ENCODE results near the gene PSAP. TPM values are rescaled to one million over a fixed set of nuclear protein-coding genes. Genes with fewer than 3 reads are reported as not detected.

Gene PSAP
- total and polyA plus RNA-seq, 2 donors from 2014 or later = 1,082 to 1,249 TPM

DNA sequence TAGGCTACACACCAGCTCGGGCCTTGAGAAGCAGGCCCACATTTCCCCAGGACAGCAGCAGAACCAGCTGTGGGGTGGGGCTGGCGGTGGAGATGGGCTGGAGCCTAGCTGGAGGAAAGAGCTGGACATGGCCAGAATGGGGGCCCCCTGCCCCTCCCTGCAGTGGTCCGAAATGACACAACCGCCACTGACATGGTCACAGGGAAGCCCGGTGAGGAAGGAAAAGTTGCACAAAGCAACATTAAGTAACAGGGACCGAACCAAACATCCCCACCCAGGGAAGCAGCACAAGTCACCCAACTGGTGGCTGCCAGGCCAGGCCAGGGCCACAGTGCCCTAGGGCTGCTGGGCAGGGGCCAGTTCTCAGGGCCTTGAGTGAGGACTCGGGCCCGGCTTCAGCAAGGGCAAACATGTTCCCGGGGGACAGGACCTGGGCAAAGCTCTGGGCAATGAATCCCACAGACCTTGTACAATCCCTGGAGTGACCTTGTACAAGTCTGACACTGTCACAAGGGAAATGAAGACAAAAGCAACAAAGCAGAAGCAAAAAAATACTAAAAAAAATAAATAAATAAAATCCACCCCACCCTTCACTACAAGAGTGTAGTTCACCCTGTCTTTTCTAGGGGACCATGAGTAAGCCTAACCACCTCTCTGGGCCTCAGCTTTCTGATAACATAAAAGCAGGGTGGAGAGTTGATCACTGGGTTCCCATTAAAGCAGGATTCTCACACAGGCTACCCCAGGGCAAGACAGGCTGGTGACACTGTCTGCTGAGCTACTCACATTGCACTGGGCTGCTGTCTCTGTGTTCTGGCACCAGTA lies 33.0 kb downstream of the PSAP start:
- Histone ChIP-seq H3K27ac (ENCODE audit: low read depth in 2 of 2, low read length in 2 of 2) (no peak overlapping the region), H3K4me1 (ENCODE audit: control insufficient read depth in 2 of 3, insufficient read depth in 2 of 3, low read depth in 1 of 3, low read length in 3 of 3) (no peaks in the 10 kb centered on the region), H3K9ac (ENCODE audit: low read length in 3 of 3) (no peak overlapping the region), H3K36me3 (ENCODE audit: control insufficient read depth in 2 of 3, insufficient read depth in 3 of 3, low read length in 3 of 3) (peaks cover 9 to 63% (median 51%) of the 10 kb centered on the region in 3 donors), H3K4me3 (ENCODE audit: low read length in 3 of 3) (no peak overlapping the region), H3K27me3 (ENCODE audit: control insufficient read depth, insufficient read depth, low read length) (no peaks in the 10 kb centered on the region), H3K9me3 (ENCODE audit: control insufficient read depth in 2 of 3, insufficient read depth in 1 of 3, low read length in 3 of 3) (no peaks in the 10 kb centered on the region)
- TF ChIP-seq, protein P1, sequence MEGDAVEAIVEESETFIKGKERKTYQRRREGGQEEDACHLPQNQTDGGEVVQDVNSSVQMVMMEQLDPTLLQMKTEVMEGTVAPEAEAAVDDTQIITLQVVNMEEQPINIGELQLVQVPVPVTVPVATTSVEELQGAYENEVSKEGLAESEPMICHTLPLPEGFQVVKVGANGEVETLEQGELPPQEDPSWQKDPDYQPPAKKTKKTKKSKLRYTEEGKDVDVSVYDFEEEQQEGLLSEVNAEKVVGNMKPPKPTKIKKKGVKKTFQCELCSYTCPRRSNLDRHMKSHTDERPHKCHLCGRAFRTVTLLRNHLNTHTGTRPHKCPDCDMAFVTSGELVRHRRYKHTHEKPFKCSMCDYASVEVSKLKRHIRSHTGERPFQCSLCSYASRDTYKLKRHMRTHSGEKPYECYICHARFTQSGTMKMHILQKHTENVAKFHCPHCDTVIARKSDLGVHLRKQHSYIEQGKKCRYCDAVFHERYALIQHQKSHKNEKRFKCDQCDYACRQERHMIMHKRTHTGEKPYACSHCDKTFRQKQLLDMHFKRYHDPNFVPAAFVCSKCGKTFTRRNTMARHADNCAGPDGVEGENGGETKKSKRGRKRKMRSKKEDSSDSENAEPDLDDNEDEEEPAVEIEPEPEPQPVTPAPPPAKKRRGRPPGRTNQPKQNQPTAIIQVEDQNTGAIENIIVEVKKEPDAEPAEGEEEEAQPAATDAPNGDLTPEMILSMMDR (IDR thresholded peaks at IDR 0.05; ENCODE audit: borderline replicate concordance, extremely low read depth, insufficient read depth) = no peak
- FAIRE-seq = no peak
- no peak for DNase-seq
- intact Hi-C loops (cut with DNase I) = no loop called here

DNA sequence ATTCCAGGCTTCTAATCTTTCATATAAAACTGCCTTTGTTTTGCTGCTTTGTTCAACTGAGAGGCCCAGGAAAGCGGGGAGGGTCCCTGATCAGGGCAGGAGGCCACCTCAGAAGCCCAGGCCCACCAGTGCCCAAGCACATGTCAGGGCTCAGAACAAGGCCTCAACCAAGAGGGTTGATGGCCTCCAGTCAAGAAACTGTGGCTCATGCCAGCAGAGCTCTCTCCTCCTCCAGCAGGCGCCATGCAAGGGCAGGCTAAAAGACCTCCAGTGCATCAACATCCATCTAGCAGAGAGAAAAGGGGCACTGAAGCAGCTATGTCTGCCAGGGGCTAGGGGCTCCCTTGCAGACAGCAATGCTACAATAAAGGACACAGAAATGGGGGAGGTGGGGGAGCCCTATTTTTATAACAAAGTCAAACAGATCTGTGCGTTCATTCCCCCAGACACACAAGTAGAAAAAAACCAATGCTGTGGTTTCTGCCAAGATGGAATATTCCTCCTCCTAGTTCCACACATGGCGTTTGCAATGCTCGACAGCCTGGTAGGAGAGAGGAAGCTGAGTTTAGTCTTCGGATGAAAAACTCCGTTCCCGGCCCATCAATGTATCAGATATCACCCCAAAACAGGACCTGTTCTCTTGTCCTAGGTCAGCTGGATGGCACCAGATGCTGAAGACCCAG lies 34.0 kb downstream of the PSAP start:
- no peak overlapping the region for H3K9ac ChIP-seq (ENCODE audit: low read length in 3 of 3)
- intact Hi-C loops (cut with DNase I) = no loop called here

DNA sequence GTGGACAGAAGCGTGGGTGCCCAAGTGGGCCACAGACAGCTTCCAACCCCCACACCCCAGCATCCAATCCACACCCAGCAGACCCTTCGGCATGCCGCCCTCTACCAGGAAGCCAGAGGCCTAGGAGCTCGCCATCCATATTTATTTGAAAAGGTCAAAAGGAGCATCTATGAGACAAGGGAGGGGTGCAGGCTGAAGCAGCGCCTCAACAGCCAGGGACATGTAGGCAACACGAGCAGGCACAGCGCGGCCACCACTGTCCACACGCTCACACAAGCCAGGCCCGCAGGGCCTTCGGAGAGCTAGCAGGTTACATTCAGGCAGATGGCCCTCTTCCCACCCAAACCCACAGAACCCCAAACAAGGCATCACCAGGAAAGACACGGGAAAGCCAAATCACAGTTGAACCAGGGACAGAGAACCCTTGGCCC lies 34.6 kb downstream of the PSAP start:
- Histone ChIP-seq H3K27ac (ENCODE audit: low read depth in 2 of 2, low read length in 2 of 2) (no peak overlapping the region), H3K27me3 (ENCODE audit: control insufficient read depth, insufficient read depth, low read length) (no peaks in the 10 kb centered on the region), H3K9ac (ENCODE audit: low read length in 3 of 3) (no peak overlapping the region), H3K9me3 (ENCODE audit: control insufficient read depth in 2 of 3, insufficient read depth in 1 of 3, low read length in 3 of 3) (no peaks in the 10 kb centered on the region), H3K36me3 (ENCODE audit: control insufficient read depth in 2 of 3, insufficient read depth in 3 of 3, low read length in 3 of 3) (peaks cover 6 to 52% (median 38%) of the 10 kb centered on the region in 3 donors), H3K4me3 (ENCODE audit: low read length in 3 of 3) (no peak overlapping the region), H3K4me1 (ENCODE audit: control insufficient read depth in 2 of 3, insufficient read depth in 2 of 3, low read depth in 1 of 3, low read length in 3 of 3) (peaks cover 0 to 8% (median 0%) of the 10 kb centered on the region in 3 donors)
- no peak for FAIRE-seq
- intact Hi-C loops (cut with DNase I) = no loop called here
- no peak for DNase-seq
- TF ChIP-seq, protein P1 (IDR thresholded peaks at IDR 0.05; ENCODE audit: borderline replicate concordance, extremely low read depth, insufficient read depth) = no peak

More for the DNA sequence above, 34.0 kb downstream of the PSAP start:
- FAIRE-seq (no peak), DNase-seq (no peak)
- H3K4me3 ChIP-seq (ENCODE audit: low read length in 3 of 3) = no peak overlapping the region
- H3K27ac ChIP-seq (ENCODE audit: low read depth in 2 of 2, low read length in 2 of 2) = no peak overlapping the region
- peaks cover 0 to 7% (median 0%) of the 10 kb centered on the region in 3 donors for H3K4me1 ChIP-seq (ENCODE audit: control insufficient read depth in 2 of 3, insufficient read depth in 2 of 3, low read depth in 1 of 3, low read length in 3 of 3)
- TF ChIP-seq, protein P1 (IDR thresholded peaks at IDR 0.05; ENCODE audit: borderline replicate concordance, extremely low read depth, insufficient read depth) = no peak
- H3K9me3 ChIP-seq (ENCODE audit: control insufficient read depth in 2 of 3, insufficient read depth in 1 of 3, low read length in 3 of 3) = no peaks in the 10 kb centered on the region
- H3K36me3 ChIP-seq (ENCODE audit: control insufficient read depth in 2 of 3, insufficient read depth in 3 of 3, low read length in 3 of 3) = peaks cover 9 to 59% (median 45%) of the 10 kb centered on the region in 3 donors
- no peaks in the 10 kb centered on the region for H3K27me3 ChIP-seq (ENCODE audit: control insufficient read depth, insufficient read depth, low read length)

All from kidney (tissue), 14 donors.